HFFc6 (cell line): ENCODE results near the gene CYP4F2. TPM values are rescaled to one million over a fixed set of nuclear protein-coding genes. Genes with fewer than 3 reads are reported as not detected.
"Not testable (repeated sequence)": the region's sequence is repeated elsewhere in the genome, so short reads cannot be mapped to it uniquely, and the experiment has no call there.

Experiments used
- DNase-seq: peaks from one replicate; pipeline ENCODE4 v3.0.0-alpha.2; 2018
- H3K27ac Mint-ChIP-seq: 2 replicates; pipeline ENCODE4 v1.8.0; 2020; ENCODE audit warnings: mild to moderate bottlenecking, mixed read lengths
- H3K27me3 Mint-ChIP-seq: 2 replicates; pipeline ENCODE4 v1.8.0; 2021; ENCODE audit warnings: mild to moderate bottlenecking, moderate library complexity, mixed read lengths; ENCODE audit not compliant: insufficient read depth
- H3K36me3 Mint-ChIP-seq: 2 replicates; pipeline ENCODE4 v1.8.0; 2021; ENCODE audit warnings: low read depth, mixed read lengths
- H3K4me1 Mint-ChIP-seq: 2 replicates; pipeline ENCODE4 v1.8.0; 2020; ENCODE audit warnings: low read depth, mixed read lengths
- H3K4me3 Mint-ChIP-seq: 2 replicates; pipeline ENCODE4 v1.8.0; 2020; ENCODE audit warnings: mild to moderate bottlenecking, moderate library complexity, mixed read lengths
- H3K9me3 Mint-ChIP-seq: 2 replicates; pipeline ENCODE4 v1.8.0; 2020; ENCODE audit warnings: mild to moderate bottlenecking, mixed read lengths
- total RNA-seq, 6 experiments: library from RNA; stranded (reverse); fragmentation: NEBNext Ultra II Directional; extraction: Animal tissue kit (Norgen Biotek cat#: 25700); gene quantifications; 2 replicates in 1 of 6; 3 replicates in 5 of 6; pipeline ENCODE4 v1.2.3, GENCODE V29; 2021
- TF ChIP-seq, protein P1 (sequence below): fragments of 200-600 bp; sonication (generic); IDR thresholded peaks from 2 replicates; pipeline ENCODE4 v1.5.0; 2021; ENCODE audit warnings: antibody characterized with exemption, mild to moderate bottlenecking

CYP4F2 gene
- total RNA-seq, 6 experiments from 2014 or later, result not detected

DNA sequence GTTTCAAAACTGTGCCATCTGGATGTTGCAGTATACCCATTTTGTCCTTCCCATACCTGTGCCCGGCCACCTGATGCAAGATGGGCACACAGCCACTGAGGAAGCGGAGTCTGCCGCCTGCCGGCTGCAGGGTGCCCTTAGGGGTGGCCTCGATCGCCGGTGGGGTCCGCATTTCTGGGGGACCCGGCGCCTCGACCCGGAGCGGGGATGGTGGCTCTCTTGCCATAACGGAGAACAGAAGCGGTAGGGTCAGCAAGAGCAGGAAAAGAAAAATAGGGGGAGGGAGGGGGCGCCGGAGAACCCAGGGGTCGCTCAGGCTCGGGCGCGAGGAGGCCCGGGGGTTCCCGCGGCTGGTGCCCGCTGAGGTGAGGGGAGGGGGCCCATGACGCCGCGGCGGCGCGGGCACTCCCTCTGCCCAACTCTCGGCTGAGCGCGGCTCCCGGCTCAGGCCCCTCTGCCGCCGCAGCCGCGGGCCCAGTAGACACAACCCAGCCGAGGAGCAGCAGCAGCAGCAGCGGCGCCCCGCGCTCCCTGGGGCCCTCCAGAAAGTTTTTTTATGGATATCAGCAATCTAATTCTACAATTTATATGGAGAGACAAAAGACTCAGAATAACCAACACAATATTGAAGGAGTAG lies 13.8 kb upstream of the CYP4F2 start:
- no peak overlapping the region for H3K27ac Mint-ChIP-seq
- no peaks in the 10 kb centered on the region for H3K4me1 Mint-ChIP-seq
- no peak overlapping the region for H3K4me3 Mint-ChIP-seq
- no peaks in the 10 kb centered on the region for H3K36me3 Mint-ChIP-seq
- H3K9me3 Mint-ChIP-seq, result peaks cover 26% of the 10 kb centered on the region
- no peak for DNase-seq
- TF ChIP-seq, protein P1, sequence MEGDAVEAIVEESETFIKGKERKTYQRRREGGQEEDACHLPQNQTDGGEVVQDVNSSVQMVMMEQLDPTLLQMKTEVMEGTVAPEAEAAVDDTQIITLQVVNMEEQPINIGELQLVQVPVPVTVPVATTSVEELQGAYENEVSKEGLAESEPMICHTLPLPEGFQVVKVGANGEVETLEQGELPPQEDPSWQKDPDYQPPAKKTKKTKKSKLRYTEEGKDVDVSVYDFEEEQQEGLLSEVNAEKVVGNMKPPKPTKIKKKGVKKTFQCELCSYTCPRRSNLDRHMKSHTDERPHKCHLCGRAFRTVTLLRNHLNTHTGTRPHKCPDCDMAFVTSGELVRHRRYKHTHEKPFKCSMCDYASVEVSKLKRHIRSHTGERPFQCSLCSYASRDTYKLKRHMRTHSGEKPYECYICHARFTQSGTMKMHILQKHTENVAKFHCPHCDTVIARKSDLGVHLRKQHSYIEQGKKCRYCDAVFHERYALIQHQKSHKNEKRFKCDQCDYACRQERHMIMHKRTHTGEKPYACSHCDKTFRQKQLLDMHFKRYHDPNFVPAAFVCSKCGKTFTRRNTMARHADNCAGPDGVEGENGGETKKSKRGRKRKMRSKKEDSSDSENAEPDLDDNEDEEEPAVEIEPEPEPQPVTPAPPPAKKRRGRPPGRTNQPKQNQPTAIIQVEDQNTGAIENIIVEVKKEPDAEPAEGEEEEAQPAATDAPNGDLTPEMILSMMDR, result no peak
- H3K27me3 Mint-ChIP-seq, result peaks cover 7% of the 10 kb centered on the region

DNA sequence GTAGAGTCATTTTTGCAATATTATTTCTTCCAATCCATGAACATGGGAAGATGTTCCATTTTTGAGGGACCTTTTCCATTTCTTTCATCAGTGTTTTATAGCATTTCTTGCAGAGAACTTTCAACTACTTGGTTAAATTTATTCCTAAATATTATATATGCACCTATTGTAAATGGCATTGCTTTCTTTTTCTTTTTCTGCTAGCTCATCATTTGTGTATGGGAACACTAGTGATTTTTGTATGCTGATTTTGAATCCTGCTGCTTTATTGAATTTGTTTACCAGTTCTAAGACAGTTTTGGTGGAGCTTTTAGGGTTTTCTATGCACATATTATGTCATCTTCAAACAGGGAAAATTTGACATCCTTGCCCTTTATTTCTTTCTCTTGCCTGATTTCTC lies 7.2 kb upstream of the CYP4F2 start:
- H3K9me3 Mint-ChIP-seq, result peaks cover 16% of the 10 kb centered on the region; the same call in 1 of the 2 replicates
- H3K4me1 Mint-ChIP-seq, result no peaks in the 10 kb centered on the region
- H3K27ac Mint-ChIP-seq, result no peak overlapping the region
- TF ChIP-seq, protein P1, result no peak
- H3K4me3 Mint-ChIP-seq, result no peak overlapping the region
- DNase-seq, result no peak
- H3K27me3 Mint-ChIP-seq, result no peaks in the 10 kb centered on the region; the same call in 1 of the 2 replicates
- no peaks in the 10 kb centered on the region for H3K36me3 Mint-ChIP-seq

DNA sequence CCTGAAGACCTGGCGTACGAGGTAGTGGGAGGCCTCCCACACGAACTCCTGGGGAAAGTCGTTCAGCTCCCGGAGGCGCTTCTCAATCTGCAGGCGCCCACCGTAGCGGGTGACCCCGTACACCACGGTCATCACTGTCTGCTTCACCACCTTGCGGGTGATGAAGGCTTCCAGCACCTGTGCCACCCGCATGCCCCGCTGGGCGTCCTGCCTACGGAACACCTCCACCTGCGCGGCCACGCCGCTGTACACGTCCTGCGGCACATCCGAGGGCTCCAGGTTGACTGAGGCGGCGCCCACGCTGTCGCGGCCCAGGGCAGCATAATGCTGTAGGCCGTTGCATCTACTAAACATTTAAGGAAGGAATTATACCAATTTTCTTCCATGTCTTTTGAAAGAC lies 5.0 kb upstream of the CYP4F2 start:
- peaks cover 16% of the 10 kb centered on the region; the same call in 1 of the 2 replicates for H3K9me3 Mint-ChIP-seq
- H3K4me1 Mint-ChIP-seq, H3K27me3 Mint-ChIP-seq, H3K36me3 Mint-ChIP-seq, H3K4me3 Mint-ChIP-seq, H3K27ac Mint-ChIP-seq, DNase-seq: not testable (repeated sequence)

DNA sequence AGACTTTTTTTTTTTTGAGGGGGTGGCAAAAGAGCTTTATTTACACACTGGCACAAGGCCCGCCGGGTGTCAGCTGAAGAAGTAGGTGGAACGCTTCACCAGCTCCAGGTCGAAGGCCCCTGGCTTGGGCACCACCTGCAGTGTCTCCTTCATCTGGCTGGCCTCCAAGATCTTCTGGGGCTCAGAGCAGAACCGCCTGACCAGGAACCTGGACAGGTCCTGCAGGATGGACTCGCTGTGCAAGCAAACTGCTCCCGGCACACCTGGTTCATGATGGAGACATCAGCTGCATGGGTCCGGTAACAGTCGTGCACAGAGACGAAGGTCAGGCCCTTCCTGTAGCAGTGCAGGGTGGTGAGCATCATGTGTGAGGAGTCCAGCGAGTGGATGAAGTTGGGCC lies 4.4 kb upstream of the CYP4F2 start:
- Mint-ChIP-seq H3K4me1 (no peaks in the 10 kb centered on the region), H3K9me3 (peaks cover 14% of the 10 kb centered on the region; the same call in 1 of the 2 replicates), H3K36me3 (no peaks in the 10 kb centered on the region), H3K27ac (no peak overlapping the region), H3K4me3 (no peak overlapping the region), H3K27me3 (no peaks in the 10 kb centered on the region; the same call in 1 of the 2 replicates)
- no peak for DNase-seq
- TF ChIP-seq, protein P1, result no peak

DNA sequence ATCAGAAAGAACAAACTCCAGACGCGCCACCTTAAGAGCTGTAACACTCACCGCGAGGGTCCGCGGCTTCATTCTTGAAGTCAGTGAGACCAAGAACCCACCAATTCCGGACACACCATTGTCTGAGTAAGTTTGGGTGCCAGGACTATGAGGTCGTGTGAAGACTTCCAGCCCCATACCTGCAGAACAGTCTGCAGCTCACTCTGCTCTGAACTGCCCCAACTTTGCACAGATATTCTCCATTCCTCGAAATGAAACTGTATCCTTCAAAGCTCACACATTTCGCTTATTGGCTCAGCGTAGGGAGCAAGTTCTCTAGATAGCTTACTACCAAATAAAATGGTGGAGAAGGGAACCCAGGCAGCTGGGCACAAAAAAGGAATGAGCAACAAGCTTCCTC lies 2.6 kb upstream of the CYP4F2 start:
- DNase-seq, result no peak
- no peak overlapping the region for H3K27ac Mint-ChIP-seq

DNA sequence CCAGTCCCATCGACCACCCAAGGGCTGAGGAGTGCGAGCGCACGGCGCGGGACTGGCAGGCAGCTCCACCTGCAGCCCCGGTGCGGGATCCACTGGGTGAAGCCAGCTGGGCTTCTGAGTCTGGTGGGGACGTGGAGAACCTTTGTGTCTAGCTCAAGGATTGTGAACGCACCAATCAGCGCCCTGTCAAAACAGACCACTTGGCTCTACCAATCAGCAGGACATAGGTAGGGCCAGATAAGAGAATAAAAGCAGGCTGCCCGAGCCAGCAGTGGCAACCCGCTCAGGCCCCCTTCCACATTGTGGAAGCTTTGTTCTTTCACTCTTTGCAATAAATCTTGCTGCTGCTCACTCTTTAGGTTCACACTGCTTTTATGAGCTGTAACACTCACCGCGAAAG lies 2.2 kb upstream of the CYP4F2 start:
- not testable (repeated sequence) for H3K27me3 Mint-ChIP-seq, H3K36me3 Mint-ChIP-seq, H3K4me1 Mint-ChIP-seq, H3K27ac Mint-ChIP-seq, H3K4me3 Mint-ChIP-seq, DNase-seq
- peaks cover 25% of the 10 kb centered on the region for H3K9me3 Mint-ChIP-seq

More for the DNA sequence above, 2.6 kb upstream of the CYP4F2 start:
- Mint-ChIP-seq H3K9me3 (peaks cover 24% of the 10 kb centered on the region), H3K4me1 (no peaks in the 10 kb centered on the region), H3K36me3 (no peaks in the 10 kb centered on the region), H3K4me3 (no peak overlapping the region), H3K27me3 (peaks cover 1% of the 10 kb centered on the region)
- TF ChIP-seq, protein P1, result no peak

DNA sequence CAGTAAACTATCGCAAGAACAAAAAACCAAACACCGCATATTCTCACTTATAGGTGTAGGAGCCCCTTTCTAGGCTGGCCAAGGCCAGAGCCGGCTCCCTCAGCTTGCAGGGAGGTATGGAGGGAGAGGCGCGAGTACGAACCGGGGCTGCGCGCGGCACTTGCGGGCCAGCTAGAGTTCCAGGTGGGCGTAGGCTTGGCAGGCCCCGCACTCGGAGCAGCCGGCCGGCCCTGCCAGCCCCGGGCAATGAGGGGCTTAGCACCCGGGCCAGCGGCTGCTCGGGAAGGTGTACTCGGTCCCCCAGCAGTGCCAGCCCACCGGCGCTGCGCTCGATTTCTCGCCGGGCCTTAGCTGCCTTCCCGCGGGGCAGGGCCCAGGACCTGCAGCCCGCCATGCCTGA lies 1.7 kb upstream of the CYP4F2 start:
- H3K4me1 Mint-ChIP-seq, H3K4me3 Mint-ChIP-seq, DNase-seq, H3K27ac Mint-ChIP-seq, H3K36me3 Mint-ChIP-seq, H3K27me3 Mint-ChIP-seq: not testable (repeated sequence)
- H3K9me3 Mint-ChIP-seq, result peaks cover 22% of the 10 kb centered on the region
